ENCODE measurements around the gene EPG5.
"Not testable (repeated sequence)": the region's sequence is repeated elsewhere in the genome, so short reads cannot be mapped to it uniquely, and the experiment has no call there.

DNA sequence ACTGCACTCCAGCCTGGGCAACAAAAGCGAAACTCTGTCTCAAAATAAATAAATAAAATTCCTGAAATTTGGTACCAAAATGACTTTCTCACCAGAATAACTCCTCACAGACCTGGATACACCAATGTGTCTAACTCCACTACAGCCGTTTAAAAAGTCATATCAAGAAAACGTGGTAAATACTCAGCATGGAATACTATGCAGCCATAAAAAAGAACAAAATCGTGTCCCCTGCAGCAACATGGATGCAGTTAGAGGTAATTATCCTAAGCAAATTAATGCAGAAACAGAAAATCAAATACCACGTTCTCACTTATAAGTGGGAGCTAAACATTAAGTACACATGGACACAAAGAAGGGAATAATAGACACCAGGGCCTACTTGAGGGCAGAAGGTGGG is 2.2 kb downstream of the EPG5 start:
- TF ChIP-seq TAF1 (IDR thresholded peaks at IDR 0.05; ENCODE audit: borderline replicate concordance, low read depth, low read length); EP300 (IDR thresholded peaks at IDR 0.05; ENCODE audit: borderline replicate concordance in 1 of 2, control insufficient read depth in 1 of 2, low read depth in 2 of 2, low read length in 2 of 2); ZNF217 (IDR thresholded peaks at IDR 0.05); ETV6 (conservative IDR thresholded peaks at IDR 0.05 in 1 of 2, IDR thresholded peaks at IDR 0.05 in 1 of 2; ENCODE audit: borderline replicate concordance in 1 of 2, low read depth in 1 of 2); SREBF1 (IDR thresholded peaks at IDR 0.05; ENCODE audit: low read length); ESRRA (IDR thresholded peaks at IDR 0.05; ENCODE audit: low read length); CHD4 (IDR thresholded peaks at IDR 0.05); EGR1 (IDR thresholded peaks at IDR 0.05; ENCODE audit: borderline replicate concordance in 1 of 2, low read depth in 2 of 2, low read length in 2 of 2); RAD21 (IDR thresholded peaks at IDR 0.05; ENCODE audit: insufficient read depth, low read depth, low read length); NFXL1 (IDR thresholded peaks at IDR 0.05; ENCODE audit: borderline replicate concordance): not testable (repeated sequence)
- TF ChIP-seq, protein P1, sequence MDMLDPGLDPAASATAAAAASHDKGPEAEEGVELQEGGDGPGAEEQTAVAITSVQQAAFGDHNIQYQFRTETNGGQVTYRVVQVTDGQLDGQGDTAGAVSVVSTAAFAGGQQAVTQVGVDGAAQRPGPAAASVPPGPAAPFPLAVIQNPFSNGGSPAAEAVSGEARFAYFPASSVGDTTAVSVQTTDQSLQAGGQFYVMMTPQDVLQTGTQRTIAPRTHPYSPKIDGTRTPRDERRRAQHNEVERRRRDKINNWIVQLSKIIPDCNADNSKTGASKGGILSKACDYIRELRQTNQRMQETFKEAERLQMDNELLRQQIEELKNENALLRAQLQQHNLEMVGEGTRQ (IDR thresholded peaks at IDR 0.05; ENCODE audit: borderline replicate concordance, low read depth, low read length) = not testable (repeated sequence)
- TF ChIP-seq, protein P2, sequence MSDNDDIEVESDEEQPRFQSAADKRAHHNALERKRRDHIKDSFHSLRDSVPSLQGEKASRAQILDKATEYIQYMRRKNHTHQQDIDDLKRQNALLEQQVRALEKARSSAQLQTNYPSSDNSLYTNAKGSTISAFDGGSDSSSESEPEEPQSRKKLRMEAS (IDR thresholded peaks at IDR 0.05; ENCODE audit: low read depth, low read length) = not testable (repeated sequence)
- TF ChIP-seq, protein P3, sequence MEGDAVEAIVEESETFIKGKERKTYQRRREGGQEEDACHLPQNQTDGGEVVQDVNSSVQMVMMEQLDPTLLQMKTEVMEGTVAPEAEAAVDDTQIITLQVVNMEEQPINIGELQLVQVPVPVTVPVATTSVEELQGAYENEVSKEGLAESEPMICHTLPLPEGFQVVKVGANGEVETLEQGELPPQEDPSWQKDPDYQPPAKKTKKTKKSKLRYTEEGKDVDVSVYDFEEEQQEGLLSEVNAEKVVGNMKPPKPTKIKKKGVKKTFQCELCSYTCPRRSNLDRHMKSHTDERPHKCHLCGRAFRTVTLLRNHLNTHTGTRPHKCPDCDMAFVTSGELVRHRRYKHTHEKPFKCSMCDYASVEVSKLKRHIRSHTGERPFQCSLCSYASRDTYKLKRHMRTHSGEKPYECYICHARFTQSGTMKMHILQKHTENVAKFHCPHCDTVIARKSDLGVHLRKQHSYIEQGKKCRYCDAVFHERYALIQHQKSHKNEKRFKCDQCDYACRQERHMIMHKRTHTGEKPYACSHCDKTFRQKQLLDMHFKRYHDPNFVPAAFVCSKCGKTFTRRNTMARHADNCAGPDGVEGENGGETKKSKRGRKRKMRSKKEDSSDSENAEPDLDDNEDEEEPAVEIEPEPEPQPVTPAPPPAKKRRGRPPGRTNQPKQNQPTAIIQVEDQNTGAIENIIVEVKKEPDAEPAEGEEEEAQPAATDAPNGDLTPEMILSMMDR (IDR thresholded peaks at IDR 0.05 in 2 of 3, conservative IDR thresholded peaks at IDR 0.05 in 1 of 3; ENCODE audit: control insufficient read depth in 2 of 3, extremely low read depth in 1 of 3, insufficient read depth in 1 of 3, low read depth in 3 of 3, low read length in 3 of 3) = not testable (repeated sequence)
- TF ChIP-seq, protein P4, sequence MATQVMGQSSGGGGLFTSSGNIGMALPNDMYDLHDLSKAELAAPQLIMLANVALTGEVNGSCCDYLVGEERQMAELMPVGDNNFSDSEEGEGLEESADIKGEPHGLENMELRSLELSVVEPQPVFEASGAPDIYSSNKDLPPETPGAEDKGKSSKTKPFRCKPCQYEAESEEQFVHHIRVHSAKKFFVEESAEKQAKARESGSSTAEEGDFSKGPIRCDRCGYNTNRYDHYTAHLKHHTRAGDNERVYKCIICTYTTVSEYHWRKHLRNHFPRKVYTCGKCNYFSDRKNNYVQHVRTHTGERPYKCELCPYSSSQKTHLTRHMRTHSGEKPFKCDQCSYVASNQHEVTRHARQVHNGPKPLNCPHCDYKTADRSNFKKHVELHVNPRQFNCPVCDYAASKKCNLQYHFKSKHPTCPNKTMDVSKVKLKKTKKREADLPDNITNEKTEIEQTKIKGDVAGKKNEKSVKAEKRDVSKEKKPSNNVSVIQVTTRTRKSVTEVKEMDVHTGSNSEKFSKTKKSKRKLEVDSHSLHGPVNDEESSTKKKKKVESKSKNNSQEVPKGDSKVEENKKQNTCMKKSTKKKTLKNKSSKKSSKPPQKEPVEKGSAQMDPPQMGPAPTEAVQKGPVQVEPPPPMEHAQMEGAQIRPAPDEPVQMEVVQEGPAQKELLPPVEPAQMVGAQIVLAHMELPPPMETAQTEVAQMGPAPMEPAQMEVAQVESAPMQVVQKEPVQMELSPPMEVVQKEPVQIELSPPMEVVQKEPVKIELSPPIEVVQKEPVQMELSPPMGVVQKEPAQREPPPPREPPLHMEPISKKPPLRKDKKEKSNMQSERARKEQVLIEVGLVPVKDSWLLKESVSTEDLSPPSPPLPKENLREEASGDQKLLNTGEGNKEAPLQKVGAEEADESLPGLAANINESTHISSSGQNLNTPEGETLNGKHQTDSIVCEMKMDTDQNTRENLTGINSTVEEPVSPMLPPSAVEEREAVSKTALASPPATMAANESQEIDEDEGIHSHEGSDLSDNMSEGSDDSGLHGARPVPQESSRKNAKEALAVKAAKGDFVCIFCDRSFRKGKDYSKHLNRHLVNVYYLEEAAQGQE (IDR thresholded peaks at IDR 0.05; ENCODE audit: low read depth, low read length) = not testable (repeated sequence)
